ENCODE measurements around the gene ANO2. TPM values are rescaled to one million over a fixed set of nuclear protein-coding genes. Genes with fewer than 3 reads are reported as not detected.

The ANO2 gene
- total and polyA plus RNA-seq, 2 donors (not counting 3 experiments of a cell fraction or from before 2014, with no cell fraction given) = 15.4 to 65.0 TPM

GRCh38 chr12:5768171-5768570, 176.9 kb downstream of the ANO2 start:
- intact Hi-C loops (cut with micrococcal nuclease) = no loop called here
- peak; percentile 30 for DNase-seq (ENCODE audit: low read depth, low spot score)
- no peak overlapping the region for H2AFZ ChIP-seq (ENCODE audit: low read depth, low read length)
- no peak overlapping the region for H3K27ac ChIP-seq (ENCODE audit: insufficient read depth, low read depth, low read length)
- H3K9me3 ChIP-seq (replicated peaks; ENCODE audit: control insufficient read depth, insufficient read depth, low read length) = no peaks in the 10 kb centered on the region
- no peak overlapping the region for H3K4me2 ChIP-seq (ENCODE audit: insufficient read depth, low read length)
- CTCF ChIA-PET = interaction anchor here (2.5 kb wide), 1 partner anchor 23 kb away, joined by 9 read pairs; no protein-coding TSS in a partner anchor
- no TSS peak for BruUV-seq (replicated peaks)
- no peak for TF ChIP-seq FOS (IDR thresholded peaks at IDR 0.05; ENCODE audit: borderline replicate concordance, insufficient read depth, low read length)
- TF ChIP-seq POLR2A (IDR thresholded peaks at IDR 0.05; ENCODE audit: low read depth, low read length) = no peak
- TF ChIP-seq CTCF (IDR thresholded peaks at IDR 0.05; ENCODE audit: extremely low read depth in 1 of 2, insufficient read depth in 1 of 2, low read depth in 1 of 2, low read length in 2 of 2) = no peak
- TF ChIP-seq JUN (IDR thresholded peaks at IDR 0.05; ENCODE audit: borderline replicate concordance, insufficient read depth, insufficient read length, low read depth) = no peak
- no peak for TF ChIP-seq MYC (IDR thresholded peaks at IDR 0.05; ENCODE audit: low read depth, low read length)
- no peak for TF ChIP-seq GATA2 (IDR thresholded peaks at IDR 0.05; ENCODE audit: insufficient read depth, insufficient read length, low read depth, low read length)
- no peak for TF ChIP-seq EZH2 (IDR thresholded peaks at IDR 0.05; ENCODE audit: borderline replicate concordance, low read depth, low read length, severe bottlenecking)
- TF ChIP-seq POLR2AphosphoS5 (IDR thresholded peaks at IDR 0.05; ENCODE audit: insufficient read depth, low read depth, low read length) = no peak
- TF ChIP-seq MAX (IDR thresholded peaks at IDR 0.05; ENCODE audit: insufficient read depth, insufficient read length) = no peak
- H3K27me3 ChIP-seq (ENCODE audit: control insufficient read depth in 2 of 2, insufficient read depth in 2 of 2, low read length in 2 of 2) = no peaks in the 10 kb centered on the region
- no peaks in the 10 kb centered on the region for H4K20me1 ChIP-seq (replicated peaks; ENCODE audit: control insufficient read depth, extremely low read depth, insufficient read depth, low read length)
- peaks cover 0 to 10% of the 10 kb centered on the region in 2 experiments for H3K36me3 ChIP-seq (ENCODE audit: control insufficient read depth in 2 of 2, extremely low read depth in 1 of 2, insufficient read depth in 2 of 2, low read length in 2 of 2)
- no peaks in the 10 kb centered on the region for H3K9me1 ChIP-seq (replicated peaks; ENCODE audit: control insufficient read depth, extremely low read depth, insufficient read depth, low read length)
- no peak overlapping the region for H3K4me3 ChIP-seq (replicated peaks in 1 of 3; ENCODE audit: insufficient read depth in 1 of 3, low read depth in 1 of 3, low read length in 3 of 3)
- dilution Hi-C loops (cut with MboI; ENCODE audit: extremely low pct_ligation_motif_present, low sequenced_read_pairs) = no loop called here
- no peaks in the 10 kb centered on the region for H3K4me1 ChIP-seq (ENCODE audit: control insufficient read depth, extremely low read depth, insufficient read depth, low read length)
- H3K79me2 ChIP-seq (ENCODE audit: control insufficient read depth, insufficient read depth, low read length) = no peaks in the 10 kb centered on the region
- POLR2A ChIA-PET = no interaction called here
- H3K9ac ChIP-seq (replicated peaks; ENCODE audit: extremely low read depth, insufficient read depth, low read length) = no peak overlapping the region
- FAIRE-seq = no peak
